CD4-positive, CD25-positive, alpha-beta regulatory T cell (primary cell): ENCODE data around the gene GLRX5. TPM values are rescaled to one million over a fixed set of nuclear protein-coding genes. Genes with fewer than 3 reads are reported as not detected.

ENCODE experiments used
- ATAC-seq, 2 donors: fragments of 150-1000 bp; cut with Tn5 transposase; one replicate each; pipeline ENCODE4 v1.10.0; 2021; ENCODE audit warnings: low read depth in 2 of 2, moderate number of reproducible peaks in 2 of 2, moderate library complexity in 1 of 2
- DNase-seq, 3 donors: peaks; one replicate each; pipeline versions ENCODE4 v3.0.0 to v3.0.0-alpha.2; 2012 to 2022; ENCODE audit warnings: mixed read lengths in 1 of 3
- H3K27ac ChIP-seq: one replicate; pipeline ENCODE4 v1.7.0; 2013; ENCODE audit warnings: mild to moderate bottlenecking, low read length; ENCODE audit not compliant: insufficient read depth, poor library complexity, severe bottlenecking
- H3K27me3 ChIP-seq: one replicate; pipeline ENCODE4 v1.7.0; 2013; ENCODE audit warnings: low read length; ENCODE audit not compliant: control insufficient read depth, insufficient read depth
- H3K36me3 ChIP-seq: one replicate; pipeline ENCODE4 v1.7.0; 2013; ENCODE audit warnings: mild to moderate bottlenecking, low read length, moderate library complexity; ENCODE audit not compliant: control insufficient read depth, insufficient read depth
- H3K4me1 ChIP-seq: 2 replicates; pipeline ENCODE4 v1.7.0; 2013; ENCODE audit warnings: mild to moderate bottlenecking, low read length; ENCODE audit not compliant: insufficient read depth, control insufficient read depth, poor library complexity, severe bottlenecking
- H3K4me3 ChIP-seq: one replicate; pipeline ENCODE4 v1.7.0; 2013; ENCODE audit warnings: low read depth, mild to moderate bottlenecking, low read length, moderate library complexity
- H3K9me3 ChIP-seq, 2 experiments: 1 replicate in 1 of 2; 2 replicates in 1 of 2; pipeline ENCODE4 v1.7.0; 2013; ENCODE audit warnings: low read length in 2 of 2, mild to moderate bottlenecking in 1 of 2, moderate library complexity in 1 of 2; ENCODE audit not compliant: control insufficient read depth in 2 of 2
- H3K27ac Mint-ChIP-seq, 3 donors: one replicate each; pipeline ENCODE4 v1.8.0; 2020 to 2022; ENCODE audit warnings: mild to moderate bottlenecking in 3 of 3, mixed read lengths in 3 of 3, moderate library complexity in 2 of 3
- H3K27me3 Mint-ChIP-seq: one replicate; pipeline ENCODE4 v1.8.0; 2022; ENCODE audit warnings: mild to moderate bottlenecking, mixed read lengths
- H3K36me3 Mint-ChIP-seq: one replicate; pipeline ENCODE4 v1.8.0; 2020; ENCODE audit warnings: mixed read lengths
- H3K4me1 Mint-ChIP-seq, 4 donors: one replicate each; pipeline ENCODE4 v1.8.0; 2020 to 2022; ENCODE audit warnings: mixed read lengths in 4 of 4, mild to moderate bottlenecking in 1 of 4
- H3K4me3 Mint-ChIP-seq, 4 donors: one replicate each; pipeline ENCODE4 v1.8.0; 2020 to 2022; ENCODE audit warnings: mild to moderate bottlenecking in 4 of 4, mixed read lengths in 4 of 4, moderate library complexity in 3 of 4
- H3K9me3 Mint-ChIP-seq, 7 donors: one replicate each; pipeline ENCODE4 v1.8.0; 2020 to 2022; ENCODE audit warnings: mixed read lengths in 7 of 7, mild to moderate bottlenecking in 3 of 7, moderate library complexity in 2 of 7
- polyA plus RNA-seq, 4 donors: library from polyadenylated mRNA; unstranded; fragments of 300-500 nt; fragmentation: Illumina TruSeq; gene quantifications; one replicate each; pipeline ENCODE4 v1.2.3, GENCODE V29; 2021
- total RNA-seq: library from RNA; stranded (reverse); gene quantifications from one replicate; pipeline ENCODE4 v1.2.3, GENCODE V29; 2022

Gene GLRX5
- total and polyA plus RNA-seq, 5 donors from 2014 or later: 18.1 to 71.9 (median 55.7) TPM

GRCh38 chr14:95557832-95558231, 23.0 kb downstream of the GLRX5 start:
- H3K4me3 Mint-ChIP-seq: no peak overlapping the region
- DNase-seq (no peak), ATAC-seq (no peak)
- H3K27me3 Mint-ChIP-seq: no peaks in the 10 kb centered on the region
- peaks cover 0 to 5% (median 4%) of the 10 kb centered on the region in 4 donors for H3K4me1 Mint-ChIP-seq
- Histone ChIP-seq H3K27ac (no peak overlapping the region), H3K4me3 (no peak overlapping the region), H3K36me3 (no peaks in the 10 kb centered on the region), H3K27me3 (no peaks in the 10 kb centered on the region), H3K4me1 (peaks cover 3% of the 10 kb centered on the region), H3K9me3 (no peaks in the 10 kb centered on the region)
- H3K9me3 Mint-ChIP-seq: no peaks in the 10 kb centered on the region
- H3K36me3 Mint-ChIP-seq: no peaks in the 10 kb centered on the region
- H3K27ac Mint-ChIP-seq: no peak overlapping the region

GRCh38 chr14:95559203-95559602, 24.4 kb downstream of the GLRX5 start:
- no peak overlapping the region for H3K27ac Mint-ChIP-seq
- H3K36me3 Mint-ChIP-seq: no peaks in the 10 kb centered on the region
- H3K4me3 Mint-ChIP-seq: no peak overlapping the region
- no peak for ATAC-seq
- no peak for DNase-seq
- Histone ChIP-seq H3K36me3 (no peaks in the 10 kb centered on the region), H3K4me3 (no peak overlapping the region), H3K4me1 (peaks cover 3% of the 10 kb centered on the region), H3K9me3 (no peaks in the 10 kb centered on the region), H3K27ac (no peak overlapping the region), H3K27me3 (no peaks in the 10 kb centered on the region)
- no peaks in the 10 kb centered on the region for H3K9me3 Mint-ChIP-seq
- no peaks in the 10 kb centered on the region for H3K27me3 Mint-ChIP-seq
- peaks cover 0 to 5% (median 4%) of the 10 kb centered on the region in 4 donors for H3K4me1 Mint-ChIP-seq

- H3K9me3 Mint-ChIP-seq: peaks cover 0 to 2% (median 0%) of the 10 kb centered on the region in 7 donors
- no peak overlapping the region for H3K27ac Mint-ChIP-seq
- peaks cover 3% of the 10 kb centered on the region for H3K4me1 ChIP-seq
- H3K9me3 ChIP-seq: no peaks in the 10 kb centered on the region
- H3K36me3 ChIP-seq: no peaks in the 10 kb centered on the region
- H3K4me3 Mint-ChIP-seq: no peak overlapping the region
- peaks cover 0 to 5% (median 4%) of the 10 kb centered on the region in 4 donors for H3K4me1 Mint-ChIP-seq
- H3K27me3 ChIP-seq: no peaks in the 10 kb centered on the region
- no peak overlapping the region for H3K4me3 ChIP-seq
- DNase-seq (peak; percentile 61 to 86 (median 78)), ATAC-seq (peak; percentile 80 to 88)
- no peaks in the 10 kb centered on the region for H3K36me3 Mint-ChIP-seq
- no peak overlapping the region for H3K27ac ChIP-seq
- no peaks in the 10 kb centered on the region for H3K27me3 Mint-ChIP-seq
Observed at GRCh38 chr14:95561001-95561412, 26.2 kb downstream of the GLRX5 start.

DNA sequence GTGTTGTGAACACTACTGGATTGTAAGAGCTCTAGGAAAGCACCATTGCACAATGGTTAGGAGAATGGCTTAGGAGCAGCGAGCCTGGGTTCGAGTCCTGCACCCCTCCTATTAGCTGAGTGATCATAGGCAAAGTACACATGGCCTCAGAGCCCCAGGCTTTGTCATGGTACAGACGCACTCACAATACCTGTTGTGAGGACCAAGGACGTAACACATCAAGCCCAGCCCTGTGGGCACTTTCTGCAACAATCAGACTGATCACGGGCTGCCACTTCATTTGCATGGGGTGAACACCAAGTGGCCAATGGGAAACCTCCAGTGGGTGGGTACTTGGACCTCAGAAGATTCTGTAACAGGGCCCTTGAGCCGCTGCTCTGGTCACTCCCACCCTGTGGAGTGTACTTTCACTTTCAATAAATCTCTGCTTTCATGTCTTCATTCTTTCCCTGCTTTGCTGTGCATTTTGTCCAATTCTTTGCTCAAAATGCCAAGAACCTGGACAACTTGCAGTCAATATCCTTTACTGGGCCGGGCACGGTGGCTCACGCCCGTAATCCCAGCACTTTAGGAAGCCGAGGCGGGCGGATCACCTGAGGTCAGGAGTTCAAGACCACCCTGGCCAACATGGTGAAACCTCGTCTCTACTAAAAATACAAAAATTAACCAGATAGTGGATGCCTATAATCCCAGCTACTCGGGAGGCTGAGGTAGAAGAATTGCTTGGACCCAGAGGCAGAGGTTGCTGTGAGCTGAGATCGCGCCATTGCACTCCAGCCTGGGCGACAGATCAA, 28.2 kb downstream of the GLRX5 start:
- no peaks in the 10 kb centered on the region for H3K27me3 Mint-ChIP-seq

GRCh38 chr14:95564060-95564459, 29.2 kb downstream of the GLRX5 start:
- ATAC-seq (no peak), DNase-seq (no peak)
- Histone ChIP-seq H3K4me3 (no peak overlapping the region), H3K36me3 (no peaks in the 10 kb centered on the region), H3K27ac (no peak overlapping the region), H3K4me1 (peaks cover 3% of the 10 kb centered on the region), H3K9me3 (no peaks in the 10 kb centered on the region), H3K27me3 (no peaks in the 10 kb centered on the region)
- H3K4me3 Mint-ChIP-seq: no peak overlapping the region
- no peaks in the 10 kb centered on the region for H3K27me3 Mint-ChIP-seq
- H3K4me1 Mint-ChIP-seq: peaks cover 0 to 5% (median 4%) of the 10 kb centered on the region in 4 donors
- H3K9me3 Mint-ChIP-seq: peaks cover 0 to 2% (median 0%) of the 10 kb centered on the region in 7 donors
- no peak overlapping the region for H3K27ac Mint-ChIP-seq
- H3K36me3 Mint-ChIP-seq: no peaks in the 10 kb centered on the region

More for the DNA sequence above, 28.2 kb downstream of the GLRX5 start:
- H3K27me3 ChIP-seq: no peaks in the 10 kb centered on the region
- H3K9me3 ChIP-seq: no peaks in the 10 kb centered on the region
- no peak overlapping the region for H3K27ac ChIP-seq
- no peaks in the 10 kb centered on the region for H3K36me3 ChIP-seq
- DNase-seq: no peak
- peaks cover 0 to 2% (median 0%) of the 10 kb centered on the region in 7 donors for H3K9me3 Mint-ChIP-seq
- H3K27ac Mint-ChIP-seq: no peak overlapping the region
- H3K4me3 Mint-ChIP-seq: no peak overlapping the region
- ATAC-seq: no peak
- H3K4me1 ChIP-seq: peaks cover 3% of the 10 kb centered on the region
- H3K4me1 Mint-ChIP-seq: peaks cover 0 to 5% (median 4%) of the 10 kb centered on the region in 4 donors
- H3K36me3 Mint-ChIP-seq: no peaks in the 10 kb centered on the region
- H3K4me3 ChIP-seq: no peak overlapping the region

- Mint-ChIP-seq H3K36me3 (no peaks in the 10 kb centered on the region), H3K9me3 (peaks cover 0 to 2% (median 0%) of the 10 kb centered on the region in 7 donors), H3K27ac (no peak overlapping the region), H3K4me1 (no peaks in the 10 kb centered on the region), H3K27me3 (no peaks in the 10 kb centered on the region), H3K4me3 (no peak overlapping the region)
- Histone ChIP-seq H3K9me3 (no peaks in the 10 kb centered on the region), H3K36me3 (no peaks in the 10 kb centered on the region), H3K4me3 (no peak overlapping the region), H3K4me1 (no peaks in the 10 kb centered on the region), H3K27me3 (no peaks in the 10 kb centered on the region), H3K27ac (no peak overlapping the region)
- DNase-seq: no peak
- ATAC-seq: no peak
Observed at GRCh38 chr14:95569440-95569839, 34.6 kb downstream of the GLRX5 start.

DNA sequence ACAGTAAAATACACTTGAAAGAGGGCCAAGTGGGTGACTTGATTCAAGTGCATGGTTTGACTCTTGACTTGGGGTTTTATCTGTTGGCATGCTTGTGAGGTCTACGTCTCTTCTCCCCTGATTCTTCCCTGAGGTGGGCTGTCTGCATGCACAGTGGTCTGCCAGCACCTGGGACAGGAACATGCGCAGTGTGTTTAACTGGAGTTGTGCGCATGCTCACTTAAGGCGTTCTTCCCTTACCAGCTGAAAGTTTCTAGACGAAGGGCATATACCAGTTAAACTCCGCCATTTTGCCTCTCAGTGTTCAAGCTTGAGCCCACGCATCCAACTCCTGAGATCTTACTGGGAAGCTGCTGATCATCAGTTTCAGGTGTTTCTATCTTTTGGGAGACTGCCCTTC, 38.5 kb downstream of the GLRX5 start:
- H3K4me3 Mint-ChIP-seq: no peak overlapping the region
- peaks cover 9% of the 10 kb centered on the region for H3K27me3 Mint-ChIP-seq
- no peak overlapping the region for H3K27ac Mint-ChIP-seq
- no peaks in the 10 kb centered on the region for H3K9me3 ChIP-seq
- no peak for ATAC-seq
- no peaks in the 10 kb centered on the region for H3K4me1 ChIP-seq
- no peak overlapping the region for H3K27ac ChIP-seq
- no peaks in the 10 kb centered on the region for H3K36me3 ChIP-seq
- H3K36me3 Mint-ChIP-seq: no peaks in the 10 kb centered on the region
- H3K27me3 ChIP-seq: peaks cover 5% of the 10 kb centered on the region
- DNase-seq: no peak
- no peak overlapping the region for H3K4me3 ChIP-seq
- no peaks in the 10 kb centered on the region for H3K9me3 Mint-ChIP-seq
- no peaks in the 10 kb centered on the region for H3K4me1 Mint-ChIP-seq
